HG03025 (cell line): ENCODE results near the gene RRBP1.

Experiments used
- ATAC-seq: cut with Tn5 transposase; IDR thresholded peaks from one replicate; pipeline ENCODE4 v1.9.1; 2021; ENCODE audit warnings: mild to moderate bottlenecking, moderate library complexity; ENCODE audit not compliant: unreplicated experiment, low FRiP score

The RRBP1 gene

DNA sequence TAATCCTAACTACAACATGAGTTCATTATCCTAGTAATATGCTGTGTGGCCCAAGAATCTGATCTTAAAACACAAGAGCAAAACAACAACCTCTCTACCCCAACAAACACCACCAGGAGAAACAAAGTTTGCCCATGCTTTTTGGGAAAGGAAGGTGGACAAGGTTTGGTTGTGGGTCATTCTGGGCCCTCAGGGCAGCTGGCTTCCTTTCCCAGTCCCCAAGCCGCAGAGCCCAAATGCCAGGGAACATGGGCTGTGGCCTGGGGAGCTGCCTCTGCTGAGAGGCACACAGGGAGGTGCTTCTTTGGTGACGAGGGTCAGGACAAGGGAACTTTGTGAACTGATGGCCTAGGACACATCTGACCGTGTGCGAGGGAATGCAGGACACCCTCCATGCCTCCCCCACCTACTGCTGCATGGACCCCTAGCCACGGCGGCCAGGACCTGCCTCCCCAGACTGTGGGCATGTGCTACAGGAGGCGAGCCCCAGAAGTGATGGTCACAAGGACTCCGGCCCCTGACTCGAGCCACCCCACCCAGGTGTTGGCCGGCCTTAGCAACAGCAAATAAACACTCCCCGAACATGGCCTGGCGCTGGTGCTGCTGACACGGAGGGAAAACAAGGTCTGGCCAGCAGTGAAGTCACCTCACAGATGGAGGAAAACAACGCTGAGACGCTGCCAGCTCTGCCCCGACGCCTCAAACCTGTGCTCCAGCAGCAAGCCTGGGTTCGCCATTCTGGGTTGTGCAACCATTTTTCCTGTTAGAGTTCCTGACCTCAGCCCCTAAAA lies 55.6 kb downstream of the RRBP1 start:
- ATAC-seq: no peak

DNA sequence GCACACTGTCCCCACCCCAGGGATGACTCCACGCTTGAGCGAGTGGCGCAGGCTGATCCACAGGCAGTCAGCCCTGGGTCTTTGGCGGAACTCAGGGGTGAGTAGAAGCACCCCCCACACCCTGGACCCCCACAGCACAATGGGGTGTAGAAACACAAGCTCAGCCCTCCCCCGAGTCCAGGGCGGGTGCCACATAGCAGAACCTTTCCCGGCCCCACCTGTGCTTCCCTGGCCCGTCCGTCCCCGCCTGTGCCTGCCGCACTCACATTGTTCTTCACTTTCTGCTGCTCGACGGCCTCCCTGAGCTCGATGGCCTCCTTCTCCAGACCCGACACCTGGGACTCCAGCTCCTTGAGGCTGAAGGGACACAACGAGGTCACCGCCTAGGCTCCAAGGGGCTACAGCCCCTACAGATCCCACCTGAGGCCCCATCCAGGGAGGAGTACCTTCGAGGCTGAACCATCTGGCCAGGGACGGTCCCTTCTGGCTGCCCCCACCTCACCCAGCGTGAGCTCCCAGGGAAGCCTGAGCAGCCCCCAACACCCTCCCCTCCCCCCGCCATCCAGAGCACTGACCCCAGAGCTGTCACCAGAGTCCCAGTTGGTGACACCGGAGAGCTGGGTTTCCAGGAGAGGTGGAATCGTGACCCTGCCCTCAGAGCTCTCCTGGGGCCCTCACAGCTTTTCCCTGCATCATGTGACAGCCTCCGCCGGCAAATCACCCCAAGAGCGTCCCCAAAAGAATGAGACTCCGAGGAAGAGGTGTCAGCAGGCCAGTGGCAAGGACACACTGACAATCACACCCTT lies 56.6 kb downstream of the RRBP1 start:
- ATAC-seq: no peak

GRCh38 chr20:17624551-17625245 lies 57.3 kb downstream of the RRBP1 start:
- ATAC-seq: no peak

- no peak for ATAC-seq
These were observed 58.0 kb downstream of the RRBP1 start for GRCh38 chr20:17624070-17624469.

DNA sequence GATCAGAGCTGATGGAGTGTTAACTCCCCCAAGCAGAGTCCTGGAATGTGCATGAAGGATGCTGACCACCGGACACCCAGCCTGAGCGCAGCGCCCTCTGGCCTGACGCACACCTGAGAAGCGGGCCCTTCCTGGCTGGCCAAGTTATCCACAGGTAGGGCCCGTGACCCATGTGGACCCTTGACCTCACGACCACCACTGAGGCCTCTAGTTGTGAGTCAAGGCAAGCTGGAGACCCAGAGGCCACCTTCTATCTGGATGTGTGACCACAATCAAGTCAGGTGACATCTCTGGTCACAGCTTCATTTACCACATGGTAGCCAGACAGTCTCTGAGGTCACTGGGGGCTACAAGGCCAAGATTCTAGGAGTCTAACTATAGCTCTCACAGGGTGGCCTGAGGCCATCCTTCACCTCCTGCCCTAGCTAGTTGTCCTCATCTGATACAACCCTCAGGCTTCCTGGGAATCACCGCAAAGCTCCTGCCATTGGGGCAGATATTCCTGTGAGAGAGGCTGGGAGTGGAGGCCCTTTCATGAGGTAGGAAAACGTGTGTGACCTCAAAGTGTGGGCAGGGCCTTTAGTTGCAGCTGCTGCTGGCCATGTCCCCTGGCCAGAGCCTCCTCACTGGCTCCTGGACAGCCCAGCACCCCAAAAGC lies 59.1 kb downstream of the RRBP1 start:
- no peak for ATAC-seq

GRCh38 chr20:17622086-17622850 lies 59.8 kb downstream of the RRBP1 start:
- ATAC-seq: no peak

GRCh38 chr20:17621229-17621968 lies 60.6 kb downstream of the RRBP1 start:
- no peak for ATAC-seq

DNA sequence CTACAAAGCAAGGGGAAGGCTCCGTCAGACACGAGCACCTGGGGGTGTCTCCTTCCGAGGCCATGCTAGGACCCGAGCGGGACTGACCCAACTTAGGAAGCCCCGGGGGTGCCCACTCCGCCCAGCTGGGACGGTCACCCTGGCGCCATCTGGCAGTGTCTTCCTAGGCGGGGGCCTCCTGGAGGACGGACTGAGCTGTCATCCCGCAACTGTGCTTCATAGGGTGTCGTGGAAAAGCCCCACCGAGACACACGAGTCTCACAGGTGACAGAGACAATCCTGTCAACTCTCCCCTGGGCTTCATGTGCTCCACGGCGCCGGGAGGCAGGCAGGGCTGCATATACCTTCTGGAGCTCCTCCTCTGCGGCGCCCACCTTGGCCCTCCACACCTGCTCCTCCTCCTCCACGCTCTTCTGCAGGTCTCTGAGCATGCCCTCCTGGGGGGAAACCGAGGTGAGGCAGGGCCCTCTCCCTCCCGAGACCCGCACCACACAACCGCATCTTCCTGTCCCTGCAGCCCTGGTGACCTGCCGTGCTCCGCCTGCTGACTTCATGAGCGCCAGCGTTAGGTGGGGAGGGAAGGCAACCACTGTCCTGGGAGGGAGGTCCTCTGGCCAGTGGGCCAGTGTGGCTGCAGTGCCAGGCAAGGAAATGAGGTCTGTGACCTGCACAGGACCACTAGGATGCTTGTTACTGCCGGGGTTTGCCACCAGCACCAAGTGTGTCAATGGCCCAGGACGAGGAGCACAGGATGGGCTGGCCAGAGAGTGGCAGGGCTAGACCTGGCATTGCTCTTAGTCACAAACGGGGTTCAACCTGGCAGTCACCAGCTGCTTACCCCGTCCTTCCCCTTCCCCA lies 61.4 kb downstream of the RRBP1 start:
- ATAC-seq: no peak

GRCh38 chr20:17619351-17620093 lies 62.5 kb downstream of the RRBP1 start:
- no peak for ATAC-seq

- ATAC-seq: no peak
These were observed 63.4 kb downstream of the RRBP1 start for GRCh38 chr20:17618673-17619013.

- no peak for ATAC-seq
These were observed 64.0 kb downstream of the RRBP1 start for GRCh38 chr20:17617868-17618672.

DNA sequence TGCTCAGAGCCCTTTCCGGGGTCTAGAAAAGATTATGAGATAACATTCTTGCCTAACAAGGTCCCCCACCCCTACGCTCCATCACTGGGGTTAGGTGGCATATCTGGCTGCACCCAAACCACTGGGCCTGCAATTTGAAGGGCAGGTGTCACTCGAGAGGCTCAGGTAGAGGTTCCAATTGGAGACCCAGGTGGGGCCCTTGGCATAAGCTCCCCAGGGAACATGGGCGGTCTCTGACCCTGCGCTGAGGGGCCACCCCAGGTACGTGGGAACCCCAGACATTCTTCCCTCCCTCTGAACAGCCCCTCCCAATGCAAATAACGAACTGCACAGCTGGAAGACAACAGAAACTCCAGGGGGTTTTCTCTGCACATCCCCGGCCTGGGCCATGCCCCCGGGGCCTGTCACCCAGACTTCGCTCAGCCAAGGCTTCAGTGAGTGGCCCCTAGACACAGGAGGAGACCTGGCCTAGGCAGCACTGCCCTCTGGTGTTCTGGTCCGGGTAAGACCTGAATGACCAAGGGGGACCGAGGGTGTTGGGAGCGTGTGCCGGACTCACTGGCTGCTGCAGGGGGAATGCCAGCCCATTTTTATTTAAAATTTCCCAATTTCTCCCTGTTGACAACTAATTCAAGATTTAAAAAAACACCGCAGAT lies 64.7 kb downstream of the RRBP1 start:
- ATAC-seq: no peak

DNA sequence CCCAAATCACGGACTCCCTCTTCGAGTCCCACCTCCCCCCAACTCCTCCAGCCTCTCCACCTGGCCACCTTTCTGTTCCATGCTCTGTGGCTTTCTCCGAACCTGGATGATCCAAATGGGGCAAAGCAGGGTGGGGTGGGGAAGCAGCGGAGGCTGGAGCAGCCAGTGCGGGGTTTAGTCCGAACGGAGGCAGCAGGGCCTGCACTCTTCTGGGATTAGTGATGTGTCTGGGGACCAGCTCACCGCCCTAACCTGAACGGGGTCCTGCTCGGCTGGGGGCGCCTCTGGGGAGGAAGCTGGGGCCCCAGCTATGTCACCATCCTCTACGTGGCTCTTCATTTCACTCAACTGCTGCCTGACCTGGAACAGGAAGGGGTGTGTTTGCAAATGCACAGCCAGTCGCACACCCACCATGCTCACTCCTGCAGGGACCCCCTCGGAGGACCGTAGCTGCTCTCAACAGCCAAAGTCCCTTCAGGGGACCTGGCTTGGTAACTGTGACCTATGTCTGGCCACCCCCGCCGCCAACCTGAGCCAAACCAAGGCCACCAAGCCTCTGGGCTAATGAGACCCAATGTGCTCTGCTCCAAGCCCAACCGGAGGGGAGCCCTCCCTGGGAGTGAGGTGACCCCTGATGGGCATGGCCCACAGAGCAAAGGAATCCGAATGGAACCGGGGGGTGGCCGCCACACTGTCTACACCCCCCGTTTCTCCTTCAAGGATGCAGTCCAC lies 65.4 kb downstream of the RRBP1 start:
- no peak for ATAC-seq

GRCh38 chr20:17615645-17616479 lies 66.2 kb downstream of the RRBP1 start:
- ATAC-seq: no peak
